Measurements from ENCODE around the gene TRIP10.

Gene TRIP10

GRCh38 chr19:6710273-6711077 is 29.0 kb upstream of the TRIP10 start:
- no peak overlapping the region for H3K4me3 ChIP-seq (ENCODE audit: low read depth, low read length)
- no peak for DNase-seq (ENCODE audit: low read depth)

GRCh38 chr19:6711078-6711361 is 28.5 kb upstream of the TRIP10 start:
- no peak overlapping the region for H3K4me3 ChIP-seq (ENCODE audit: low read depth, low read length)
- DNase-seq (ENCODE audit: low read depth), result no peak

- H3K4me3 ChIP-seq (ENCODE audit: low read depth, low read length), result no peak overlapping the region
- DNase-seq (ENCODE audit: low read depth), result no peak
Measured at GRCh38 chr19:6711605-6712004, 27.9 kb upstream of the TRIP10 start.

- no peak overlapping the region for H3K4me3 ChIP-seq (ENCODE audit: low read depth, low read length)
- DNase-seq (ENCODE audit: low read depth), result no peak
Measured at GRCh38 chr19:6712231-6712630, 27.2 kb upstream of the TRIP10 start.

- no peak for DNase-seq (ENCODE audit: low read depth)
- H3K4me3 ChIP-seq (ENCODE audit: low read depth, low read length), result no peak overlapping the region
Measured at GRCh38 chr19:6712692-6713670, 26.5 kb upstream of the TRIP10 start.

- no peak for DNase-seq (ENCODE audit: low read depth)
- no peak overlapping the region for H3K4me3 ChIP-seq (ENCODE audit: low read depth, low read length)
Measured at GRCh38 chr19:6713773-6714692, 25.4 kb upstream of the TRIP10 start.

GRCh38 chr19:6714749-6715555 is 24.5 kb upstream of the TRIP10 start:
- DNase-seq (ENCODE audit: low read depth), result no peak
- no peak overlapping the region for H3K4me3 ChIP-seq (ENCODE audit: low read depth, low read length)

- no peak overlapping the region for H3K4me3 ChIP-seq (ENCODE audit: low read depth, low read length)
- DNase-seq (ENCODE audit: low read depth), result no peak
Measured at GRCh38 chr19:6716610-6716970, 22.9 kb upstream of the TRIP10 start.

GRCh38 chr19:6717036-6717435 is 22.4 kb upstream of the TRIP10 start:
- DNase-seq (ENCODE audit: low read depth), result no peak
- H3K4me3 ChIP-seq (ENCODE audit: low read depth, low read length), result no peak overlapping the region

- DNase-seq (ENCODE audit: low read depth), result no peak
Measured at GRCh38 chr19:6717441-6717971, 22.0 kb upstream of the TRIP10 start.

GRCh38 chr19:6718111-6718740 is 21.3 kb upstream of the TRIP10 start:
- DNase-seq (ENCODE audit: low read depth), result no peak
- H3K4me3 ChIP-seq (ENCODE audit: low read depth, low read length), result no peak overlapping the region

More at GRCh38 chr19:6717441-6717971, 22.0 kb upstream of the TRIP10 start:
- no peak overlapping the region for H3K4me3 ChIP-seq (ENCODE audit: low read depth, low read length)

- no peak for DNase-seq (ENCODE audit: low read depth)
- no peak overlapping the region for H3K4me3 ChIP-seq (ENCODE audit: low read depth, low read length)
Measured at GRCh38 chr19:6718741-6719539, 20.5 kb upstream of the TRIP10 start.

- DNase-seq (ENCODE audit: low read depth), result no peak
- no peak overlapping the region for H3K4me3 ChIP-seq (ENCODE audit: low read depth, low read length)
Measured at GRCh38 chr19:6719540-6719861, 20.0 kb upstream of the TRIP10 start.

- no peak for DNase-seq (ENCODE audit: low read depth)
- no peak overlapping the region for H3K4me3 ChIP-seq (ENCODE audit: low read depth, low read length)
Measured at GRCh38 chr19:6719992-6720368, 19.5 kb upstream of the TRIP10 start.

GRCh38 chr19:6720369-6721137 is 18.9 kb upstream of the TRIP10 start, which contains the start of gene C3:
Gene C3 (minus strand): TSS chr19:6720650. CDS start chr19:6720589, 61 bp downstream.
- DNase-seq (ENCODE audit: low read depth), result no peak
- no peak within 1 kb of the TSS for H3K4me3 ChIP-seq (ENCODE audit: low read depth, low read length)

GRCh38 chr19:6721138-6721474 is 18.4 kb upstream of the TRIP10 start:
- H3K4me3 ChIP-seq (ENCODE audit: low read depth, low read length), result no peak overlapping the region

GRCh38 chr19:6721773-6722172 is 17.7 kb upstream of the TRIP10 start:
- DNase-seq (ENCODE audit: low read depth), result no peak
- no peak overlapping the region for H3K4me3 ChIP-seq (ENCODE audit: low read depth, low read length)

More at GRCh38 chr19:6721138-6721474, 18.4 kb upstream of the TRIP10 start:
- no peak for DNase-seq (ENCODE audit: low read depth)

Data from skeletal muscle cell (primary cell).